ELF-1 (cell line): ENCODE measurements around the gene MEIOSIN.
"Not testable (repeated sequence)": the region's sequence is repeated elsewhere in the genome, so short reads cannot be mapped to it uniquely, and the experiment has no call there.

Experiments used
- DNase-seq: peaks from one replicate; pipeline ENCODE4 v3.0.0-alpha.2; 2016; ENCODE audit warnings: low read depth, low spot score

The MEIOSIN gene, protein sequence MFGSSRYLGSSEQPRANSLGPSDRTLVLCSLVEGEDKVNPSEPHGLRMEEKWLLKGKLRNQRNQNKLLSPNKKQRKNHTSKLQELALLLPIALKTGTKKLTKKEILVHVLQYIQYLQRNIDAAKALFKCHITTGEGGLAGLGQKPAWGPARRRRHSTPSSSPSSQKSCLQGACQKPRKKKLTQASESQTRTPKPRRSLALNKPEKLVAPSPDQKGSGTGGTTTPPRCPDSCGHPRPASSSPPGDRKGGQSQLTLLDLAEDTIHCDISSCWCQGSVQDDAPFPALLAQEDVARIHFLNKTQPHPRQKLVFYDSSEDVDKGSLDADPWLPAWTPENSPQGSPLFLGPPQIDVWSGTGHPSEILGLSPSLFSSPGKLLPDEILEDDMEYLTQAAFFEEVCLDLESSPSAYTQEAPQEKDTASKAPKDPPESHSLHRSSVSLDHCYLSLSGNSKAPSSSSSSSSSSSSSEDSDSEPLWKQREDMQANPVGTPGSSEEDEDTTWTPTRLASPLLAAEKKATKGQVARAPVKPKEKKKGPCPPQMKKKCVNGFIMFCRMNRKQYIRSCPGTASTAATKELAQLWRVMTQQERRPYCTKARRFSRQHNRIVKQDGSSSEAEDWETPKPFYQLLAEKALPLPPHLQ

DNA sequence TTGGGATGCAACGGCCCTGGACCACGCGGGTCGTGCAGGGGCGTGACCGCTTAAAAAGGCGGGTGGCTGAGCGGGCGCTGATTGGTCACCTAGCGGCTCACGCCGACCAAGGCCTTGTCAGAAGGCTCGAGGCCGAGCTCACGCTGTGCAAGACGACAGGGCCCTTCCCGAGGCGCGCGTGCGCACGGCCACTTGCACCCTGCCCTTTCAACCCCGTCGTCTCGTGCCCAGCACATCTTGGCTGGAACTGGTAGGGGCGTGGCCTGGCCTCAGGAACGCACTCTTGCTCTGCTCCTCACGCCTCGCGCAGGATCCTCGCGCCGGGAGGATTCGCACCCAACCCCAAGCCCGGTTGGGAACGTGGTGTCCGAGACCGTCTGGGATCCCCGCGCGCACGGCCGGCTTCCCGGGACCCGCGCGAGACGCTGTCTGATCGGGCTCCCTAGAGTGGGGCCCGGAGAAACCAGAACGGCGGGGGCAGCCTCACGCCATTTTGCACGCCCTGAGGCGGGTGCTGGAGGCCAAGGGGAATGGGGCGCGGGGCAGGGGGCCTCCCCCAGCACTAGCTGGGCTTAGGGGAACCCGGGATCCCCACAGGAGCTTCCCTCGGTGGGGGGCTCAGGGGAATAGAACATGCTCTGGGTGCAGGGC is at the start of gene MEIOSIN:
Gene MEIOSIN, plus strand, starts transcription at position 280 of the 651 bp plus-strand sequence. CDS start 1,938 bp downstream, outside the sequence.
- DNase-seq, result no peak

DNA sequence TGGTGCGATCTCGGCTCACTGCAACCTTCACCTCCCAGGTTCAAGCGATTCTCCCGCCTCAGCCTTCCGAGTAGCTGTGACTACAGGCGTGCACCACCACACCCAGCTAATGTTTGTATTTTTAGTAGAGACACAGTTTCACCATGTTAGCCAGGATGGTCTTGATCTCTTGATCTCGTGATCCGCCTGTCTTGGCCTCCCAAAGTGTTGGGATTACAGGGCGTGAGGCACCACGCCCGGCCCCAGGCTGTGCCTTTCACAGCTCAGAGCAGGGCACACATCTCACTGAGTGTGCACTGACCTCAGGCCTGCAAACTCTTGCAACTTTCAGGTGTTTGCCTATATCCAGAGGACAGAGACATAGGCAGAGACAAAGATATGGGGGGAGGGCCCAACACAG is 48.2 kb upstream of the MEIOSIN start:
- not testable (repeated sequence) for DNase-seq

DNA sequence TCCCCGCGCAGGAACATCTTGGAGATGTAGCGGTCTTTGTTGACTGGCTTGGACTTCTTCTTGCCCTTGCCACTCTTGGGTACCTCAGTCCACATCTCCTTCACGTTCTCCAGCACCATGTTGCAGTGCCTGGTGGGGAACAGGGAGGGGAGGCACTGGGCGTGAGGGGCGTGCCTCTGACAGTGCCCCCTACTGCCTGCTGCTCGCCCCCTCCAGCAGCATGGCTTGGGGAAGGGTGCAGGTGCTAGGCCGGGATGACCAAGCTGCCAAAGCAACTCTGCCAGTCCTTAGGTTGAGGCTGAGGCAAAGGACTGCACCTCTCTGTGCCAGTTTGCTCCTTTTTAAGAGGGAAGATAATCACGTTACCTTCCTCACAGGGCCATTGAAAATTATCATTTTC is 45.6 kb upstream of the MEIOSIN start:
- no peak for DNase-seq

DNA sequence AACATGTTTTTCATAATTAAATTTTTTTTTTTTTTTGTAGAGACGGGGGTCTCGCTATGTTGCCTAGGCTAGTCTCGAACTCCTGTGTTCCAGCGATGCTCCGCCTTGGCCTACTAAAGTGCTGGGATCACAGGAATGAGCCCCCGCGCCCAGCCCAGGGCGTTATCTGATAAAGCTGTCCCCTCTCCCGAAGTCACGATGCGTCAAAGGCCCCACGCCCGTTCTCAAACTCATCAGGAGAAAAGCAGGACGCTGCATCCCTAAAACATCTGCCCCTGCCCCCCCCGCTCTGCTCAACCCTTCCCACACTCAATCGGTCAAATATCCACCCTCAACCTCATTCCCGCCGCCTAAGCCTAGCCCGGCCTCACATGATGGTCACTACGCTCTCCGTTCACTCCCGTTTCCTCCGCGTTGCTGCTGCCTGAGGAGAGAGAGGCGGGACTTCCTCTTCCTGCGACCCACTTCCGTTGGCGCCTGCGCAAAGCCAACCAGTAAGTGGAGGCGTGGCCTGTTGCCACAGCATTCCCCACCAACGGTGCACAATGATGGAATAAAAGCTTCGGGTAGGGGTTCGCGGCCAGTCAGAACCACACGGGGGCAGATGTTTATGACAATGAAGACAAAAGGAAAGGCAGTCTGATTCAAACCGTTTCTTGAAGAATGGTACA is 41.6 kb upstream of the MEIOSIN start, which contains the start of gene SNRPD2:
Gene SNRPD2, minus strand, starts transcription at position 438 of the 671 bp plus-strand sequence. Its CDS starts 65 bp downstream, at position 373.
- DNase-seq, result peak; percentile 98

DNA sequence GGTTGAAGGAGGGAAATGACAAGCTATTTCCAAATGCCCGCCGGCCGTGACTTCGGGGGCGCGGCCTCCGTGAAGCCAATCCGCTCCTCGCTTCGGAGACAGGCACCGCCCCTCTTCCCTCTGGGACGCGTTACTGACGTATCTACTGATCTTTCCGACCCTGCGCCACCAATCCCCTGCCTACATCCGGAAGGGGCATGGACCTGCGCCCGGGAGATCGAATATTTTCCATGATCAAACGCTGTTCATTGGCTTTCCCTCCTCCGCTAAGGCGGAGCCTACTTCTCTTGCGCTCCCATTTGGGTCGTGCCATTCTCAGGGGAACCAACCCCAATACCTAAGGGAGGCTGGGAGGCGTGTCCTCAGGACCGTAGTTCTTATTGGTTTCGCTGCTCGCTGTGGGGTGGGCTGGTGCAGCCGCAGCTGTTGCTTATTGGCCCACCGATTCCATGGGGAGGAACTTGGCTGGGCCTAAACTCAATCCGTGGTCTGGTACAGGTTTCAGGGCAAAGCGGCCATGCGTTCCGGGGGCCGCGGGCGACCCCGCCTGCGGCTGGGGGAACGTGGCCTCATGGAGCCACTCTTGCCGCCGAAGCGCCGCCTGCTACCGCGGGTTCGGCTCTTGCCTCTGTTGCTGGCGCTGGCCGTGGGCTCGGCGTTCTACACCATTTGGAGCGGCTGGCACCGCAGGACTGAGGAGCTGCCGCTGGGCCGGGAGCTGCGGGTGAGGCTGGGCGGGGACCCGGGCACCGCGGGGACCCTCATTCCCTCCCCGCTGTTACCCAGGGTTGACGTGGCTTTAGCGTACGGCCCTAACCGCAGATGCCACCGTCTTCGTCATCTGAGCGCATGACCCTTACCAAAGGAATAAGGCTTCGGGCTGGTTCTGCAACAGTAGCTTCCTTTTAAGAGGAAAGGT is 40.8 kb upstream of the MEIOSIN start, which contains the start of gene QPCTL:
Gene QPCTL, plus strand, starts transcription at position 480 of the 919 bp plus-strand sequence. Its CDS starts 38 bp downstream, at position 518.
- peak; percentile 100 for DNase-seq

DNA sequence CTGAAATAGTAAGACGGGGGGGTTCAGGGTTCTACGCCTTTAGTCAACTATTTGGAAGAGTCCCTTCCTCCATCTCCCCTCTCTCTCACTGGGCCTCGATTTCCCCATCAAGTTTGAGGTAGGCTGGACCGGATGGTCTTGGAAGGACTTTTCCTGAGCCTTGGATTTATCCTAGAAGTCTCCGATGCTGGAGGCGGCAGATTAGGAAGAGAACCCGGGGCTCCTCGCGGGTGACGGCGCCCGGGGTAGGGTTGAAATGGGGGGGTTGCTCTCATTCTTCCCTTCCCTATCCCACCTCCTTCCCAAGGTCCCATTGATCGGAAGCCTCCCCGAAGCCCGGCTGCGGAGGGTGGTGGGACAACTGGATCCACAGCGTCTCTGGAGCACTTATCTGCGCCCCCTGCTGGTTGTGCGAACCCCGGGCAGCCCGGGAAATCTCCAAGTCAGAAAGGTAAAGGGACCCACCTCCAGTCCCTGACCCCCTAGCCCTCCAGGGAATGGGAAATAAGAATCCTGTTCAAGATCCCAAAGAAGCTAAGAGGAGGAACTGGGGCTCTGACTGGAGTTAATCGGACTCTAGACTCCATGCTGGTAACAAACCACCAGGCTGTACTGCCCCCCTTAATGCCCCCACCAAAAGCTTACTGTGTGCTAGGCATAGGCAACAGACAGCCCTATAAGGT is 40.0 kb upstream of the MEIOSIN start:
- peak; percentile 89 for DNase-seq

DNA sequence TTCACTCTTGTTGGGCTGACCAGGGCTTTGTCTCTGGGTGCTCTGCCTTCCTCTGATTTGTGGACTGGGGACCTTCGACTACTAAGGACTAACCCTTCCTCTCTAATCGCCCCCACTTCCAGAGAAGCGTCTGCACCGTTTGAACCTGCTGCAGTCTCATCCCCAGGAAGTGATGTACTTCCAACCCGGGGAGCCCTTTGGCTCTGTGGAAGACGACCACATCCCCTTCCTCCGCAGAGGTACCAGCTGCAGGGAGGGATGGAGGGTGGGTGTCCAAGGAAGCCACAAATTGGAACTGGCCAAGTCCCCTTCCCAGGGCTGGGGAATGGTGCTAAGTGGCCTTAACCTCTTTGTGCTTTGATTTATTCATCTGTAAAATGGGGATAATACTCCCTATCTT is 31.6 kb upstream of the MEIOSIN start:
- no peak for DNase-seq

DNA sequence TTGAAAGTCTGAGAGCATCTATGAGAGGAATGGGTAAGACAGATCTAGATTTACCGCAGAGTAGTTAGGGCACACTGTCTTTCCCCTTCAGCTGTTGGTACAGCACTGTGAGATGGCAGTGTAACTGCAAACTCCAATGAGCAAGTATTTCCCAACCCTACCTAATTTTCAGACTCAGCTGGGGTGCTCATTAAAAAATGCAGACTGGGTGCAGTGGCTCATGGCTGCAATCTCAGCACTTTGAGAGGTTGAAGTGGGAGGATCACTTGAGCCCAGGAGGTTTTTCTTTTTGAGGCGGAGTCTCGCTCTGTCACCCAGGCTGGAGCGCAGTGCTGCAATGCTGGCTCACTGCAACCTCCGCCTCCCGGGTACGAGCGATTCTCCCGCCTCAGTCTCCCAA is 28.1 kb upstream of the MEIOSIN start:
- no peak for DNase-seq

DNA sequence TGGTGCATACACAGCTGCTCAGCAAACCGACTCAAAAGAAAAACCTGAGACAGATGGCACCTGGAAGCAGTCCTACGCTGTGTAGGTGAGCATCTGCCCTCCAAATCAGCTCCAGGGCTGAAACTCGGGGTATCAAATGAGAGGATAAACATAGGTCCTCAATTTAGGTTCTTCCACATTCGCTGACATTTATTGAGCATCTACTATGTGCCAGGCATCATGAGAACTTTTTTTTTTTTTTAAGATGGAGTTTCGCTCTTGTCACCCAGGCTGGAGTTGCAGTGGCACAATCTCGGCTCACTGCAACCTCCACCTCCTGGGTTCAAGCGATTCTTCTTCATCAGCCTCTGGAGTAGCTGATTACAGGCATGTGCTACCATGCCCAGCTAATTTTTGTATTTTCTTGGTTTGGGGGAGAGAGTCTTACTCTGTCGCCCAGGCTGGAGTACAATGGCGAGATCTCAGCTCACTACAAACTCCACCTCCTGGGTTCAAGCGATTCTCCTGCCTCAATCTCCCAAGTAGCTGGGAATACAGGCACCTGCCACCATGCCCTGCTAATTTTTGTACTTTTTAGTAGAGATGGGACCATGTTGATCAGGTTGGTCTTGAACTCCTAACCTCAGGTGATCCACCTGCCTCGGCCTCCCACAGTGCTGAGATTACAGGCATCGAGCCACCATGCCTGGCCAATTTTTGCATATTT is 27.4 kb upstream of the MEIOSIN start:
- no peak for DNase-seq

DNA sequence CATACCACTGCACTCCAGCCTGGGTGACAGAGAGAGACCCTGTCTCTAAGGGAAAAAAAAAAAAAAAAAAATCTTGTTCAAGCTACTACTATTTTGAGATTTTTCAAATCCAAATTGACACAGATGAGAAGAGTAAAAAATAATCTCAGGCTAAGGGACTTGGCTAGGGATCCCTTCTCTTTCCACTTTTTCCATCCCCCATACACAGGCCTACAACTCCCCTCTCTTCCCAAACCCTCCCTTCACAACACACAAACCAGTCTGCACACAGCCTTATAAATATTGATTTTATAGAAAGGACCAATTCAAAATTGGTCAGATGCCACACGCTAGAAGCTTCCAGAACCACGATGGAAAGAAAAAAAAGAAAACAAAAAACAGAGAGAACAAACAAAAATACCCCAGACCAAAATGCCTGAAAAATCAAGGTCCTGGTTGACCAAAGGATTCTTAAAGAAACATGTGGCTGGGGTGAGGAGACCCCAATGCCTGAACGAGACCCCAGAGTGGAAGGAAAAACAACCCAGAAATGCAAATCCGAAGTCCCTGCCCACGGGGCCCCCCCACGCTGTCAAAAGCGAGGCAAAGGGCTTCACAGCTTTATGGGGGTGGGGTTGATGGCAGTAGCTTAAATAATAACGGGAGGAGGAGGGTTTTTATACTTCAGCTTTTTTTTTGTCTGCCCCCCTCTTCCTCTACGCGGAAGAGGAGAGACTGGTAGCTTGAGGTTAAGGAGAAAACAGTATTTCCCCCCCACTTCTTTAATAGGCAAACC is 22.7 kb upstream of the MEIOSIN start:
- DNase-seq, result no peak

DNA sequence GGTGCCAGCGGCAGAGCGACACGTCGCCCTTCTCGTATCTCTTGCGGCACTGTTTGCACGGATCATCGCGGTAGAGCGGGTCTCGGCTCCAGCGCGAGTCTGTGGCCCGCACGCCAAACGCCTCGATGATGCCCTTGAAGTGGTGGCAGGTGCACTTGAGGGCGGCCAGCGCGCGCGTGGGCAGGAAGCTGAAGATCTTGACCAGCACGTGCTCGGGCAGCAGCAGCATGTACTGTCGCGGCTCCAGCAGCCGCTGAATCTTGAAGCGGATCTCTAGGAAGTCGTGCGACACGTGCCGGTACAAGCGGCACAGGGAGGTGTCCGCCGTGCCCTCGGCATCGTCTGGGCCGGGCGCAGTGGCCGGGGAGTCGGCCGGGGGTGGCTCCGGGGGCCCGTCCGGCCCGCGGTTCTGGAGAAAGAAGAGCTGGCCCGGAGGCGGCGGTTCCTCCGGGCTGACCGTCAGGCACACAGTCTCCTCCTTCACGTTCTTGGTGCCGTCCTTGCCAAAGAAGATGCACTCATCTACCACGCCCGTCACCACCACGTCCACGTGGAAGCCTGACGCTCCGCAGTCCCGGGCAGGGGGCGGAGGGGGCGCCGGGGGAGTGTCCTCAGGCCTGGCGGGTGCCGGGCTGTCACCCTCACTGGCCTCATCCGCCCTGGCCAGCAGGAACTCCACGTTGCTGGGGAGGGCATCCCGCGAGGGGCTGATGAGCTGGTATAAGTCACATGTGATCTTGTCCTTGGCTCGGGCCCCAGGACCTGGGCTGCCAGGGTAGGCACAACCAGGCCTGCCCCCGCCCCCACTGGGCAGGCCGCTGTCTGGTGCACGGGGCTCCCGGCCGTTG is 21.2 kb upstream of the MEIOSIN start:
- DNase-seq, result no peak

DNA sequence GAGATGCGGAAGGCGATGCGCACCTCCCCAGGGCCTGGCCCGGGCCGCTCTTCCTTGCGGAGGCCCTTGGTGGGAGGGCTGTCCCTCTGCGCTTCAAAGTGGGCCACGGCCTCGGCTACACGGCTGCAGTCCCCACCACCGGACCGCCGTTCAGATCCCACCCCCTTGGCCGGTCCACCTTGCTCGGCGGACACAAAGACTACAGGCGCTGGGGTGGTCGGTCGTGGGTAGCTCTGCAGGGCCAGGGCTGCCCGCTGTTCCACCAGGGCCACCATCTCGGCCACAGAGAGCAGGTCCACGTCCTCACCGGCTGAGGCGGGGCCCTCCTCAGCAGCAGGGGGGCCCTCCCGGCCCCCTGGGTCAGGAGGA is 20.6 kb upstream of the MEIOSIN start:
- DNase-seq, result no peak

DNA sequence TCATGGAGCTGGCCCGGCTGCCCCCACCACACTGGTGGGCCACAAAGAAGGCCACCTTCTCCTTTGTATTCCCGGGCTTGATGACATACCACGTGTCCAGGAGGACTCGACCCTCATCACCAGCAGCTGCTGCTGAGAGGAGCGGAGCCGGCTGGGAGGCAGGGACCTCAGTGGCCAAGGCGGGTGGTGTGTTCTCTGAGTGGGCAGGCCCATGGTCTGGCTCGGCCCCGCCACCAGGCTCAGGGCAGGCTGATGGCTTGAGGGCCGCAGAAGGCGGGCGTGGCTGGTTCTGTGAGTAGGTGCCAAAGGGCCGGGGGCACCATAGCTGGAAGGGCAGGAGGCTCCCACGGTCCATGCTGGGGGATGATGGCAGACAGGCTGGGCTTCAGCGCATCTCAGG is 20.1 kb upstream of the MEIOSIN start:
- DNase-seq, result no peak

DNA sequence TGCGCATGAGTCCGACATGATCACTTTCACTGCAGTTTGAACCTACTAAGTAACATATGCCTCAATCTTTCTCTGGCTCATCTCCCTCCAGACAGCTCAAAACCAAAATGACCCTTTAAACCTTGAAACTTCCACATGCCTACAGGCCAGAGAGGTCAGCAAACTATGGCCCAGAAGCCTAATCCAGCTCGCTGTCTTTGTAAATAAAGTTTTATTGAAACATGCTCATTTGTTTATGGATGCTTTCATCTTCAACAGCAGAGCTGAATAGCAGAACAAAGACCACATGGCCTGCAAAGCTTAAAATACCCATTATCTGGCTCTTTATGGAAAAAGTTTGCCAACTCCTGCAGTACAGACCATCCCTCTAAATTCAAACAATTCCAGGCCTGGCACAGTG is 18.1 kb upstream of the MEIOSIN start:
- DNase-seq, result no peak

DNA sequence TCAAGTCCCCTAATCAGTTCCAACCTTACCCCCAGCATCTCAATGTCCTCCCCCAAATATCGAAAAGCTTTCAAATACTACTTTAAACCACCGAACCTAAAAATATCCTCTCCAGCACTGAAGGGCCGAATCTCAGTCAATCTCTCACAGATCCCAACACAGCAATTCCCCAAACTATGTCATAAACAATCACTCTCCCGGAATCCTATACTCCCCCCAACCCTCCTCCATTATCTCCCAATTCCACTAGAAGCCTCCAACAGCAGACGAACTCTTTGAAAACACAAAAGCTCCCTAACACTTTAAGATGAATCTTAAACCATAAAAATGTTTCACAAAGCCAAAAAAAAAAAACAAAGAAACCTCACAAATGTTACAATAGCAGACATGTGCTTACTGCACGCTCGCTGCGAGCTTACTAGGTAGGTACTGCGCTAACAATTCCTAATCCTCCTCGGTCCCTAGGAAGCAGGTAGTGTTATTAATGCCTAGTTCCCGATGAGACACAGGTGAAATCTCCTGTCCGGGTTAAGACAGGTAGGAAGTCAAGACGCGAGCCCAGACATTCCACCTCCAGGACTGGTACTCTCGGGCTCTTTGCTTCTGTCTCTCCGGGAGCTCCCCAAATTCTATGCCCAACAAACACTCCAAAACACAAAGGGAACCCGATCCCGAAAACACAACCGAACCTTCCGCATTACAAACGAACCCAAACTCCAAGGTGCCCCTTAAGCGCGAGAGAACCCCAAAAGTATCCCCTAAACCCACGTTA is 16.7 kb upstream of the MEIOSIN start:
- peak; percentile 51 for DNase-seq

DNA sequence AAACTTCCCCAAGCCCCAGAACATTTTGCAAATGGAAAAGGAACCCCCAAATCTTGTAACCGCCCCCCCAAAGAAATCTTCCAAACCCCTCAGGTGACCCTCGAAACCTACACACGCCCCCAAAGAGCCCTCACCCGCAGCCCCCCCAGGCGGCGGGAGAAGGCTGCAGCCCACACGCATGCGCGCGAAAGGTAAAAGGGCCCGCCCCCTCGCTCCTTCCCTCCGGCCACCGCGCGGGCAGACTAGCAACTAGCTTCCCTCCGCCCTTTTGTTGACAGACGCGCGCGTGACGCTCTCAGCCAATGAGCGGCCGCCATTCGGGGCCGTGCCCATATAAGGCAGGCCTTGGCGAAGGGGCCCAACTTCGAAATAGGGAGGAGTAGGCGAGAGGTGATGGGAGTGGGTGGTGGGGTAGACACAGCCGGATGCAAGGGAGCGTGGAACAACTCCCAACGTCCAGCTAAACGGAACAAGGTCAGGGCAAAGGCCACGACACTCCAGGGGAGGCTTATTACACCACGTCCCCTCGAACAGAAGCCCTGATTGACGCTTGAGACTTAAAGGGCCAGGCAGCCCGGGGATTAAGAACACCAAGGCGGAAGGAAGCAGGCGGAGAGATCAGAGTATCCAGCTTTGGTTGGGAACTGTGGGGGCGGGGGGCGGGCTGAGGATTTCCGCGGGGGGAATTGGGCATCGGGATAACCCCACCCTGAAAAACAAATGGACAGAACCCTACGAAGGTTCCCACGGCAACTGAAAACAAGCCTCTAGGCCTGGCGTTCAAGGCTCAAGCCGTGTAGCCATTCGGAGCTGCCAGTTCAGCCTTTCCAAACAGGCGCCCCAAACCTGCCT is 15.9 kb upstream of the MEIOSIN start:
- peak; percentile 100 for DNase-seq
